H9 (cell line): ENCODE data around the gene LRRC8C. TPM values are rescaled to one million over a fixed set of nuclear protein-coding genes. Genes with fewer than 3 reads are reported as not detected.

Source experiments
- DNase-seq: peaks from one replicate; pipeline ENCODE4 v3.0.0-alpha.2; 2017
- H2AFZ ChIP-seq: one replicate; pipeline ENCODE4 v1.6.1; 2013; ENCODE audit warnings: mild to moderate bottlenecking, low read length, control low read depth, moderate library complexity
- H2AK5ac ChIP-seq: 2 replicates; pipeline ENCODE4 v1.6.1; 2013; ENCODE audit warnings: low read length, control low read depth, mixed read lengths; ENCODE audit not compliant: insufficient read length
- H2BK120ac ChIP-seq: one replicate; pipeline ENCODE4 v1.6.1; 2013; ENCODE audit warnings: low read depth, mild to moderate bottlenecking, low read length, control low read depth, inconsistent platforms; ENCODE audit not compliant: poor library complexity, severe bottlenecking
- H2BK12ac ChIP-seq: 2 replicates; pipeline ENCODE4 v1.6.1; 2013; ENCODE audit warnings: low read length, control low read depth, mixed read lengths, low read depth; ENCODE audit not compliant: insufficient read length
- H2BK15ac ChIP-seq: 2 replicates; pipeline ENCODE4 v1.6.1; 2013; ENCODE audit warnings: low read depth, low read length, control low read depth
- H2BK20ac ChIP-seq: one replicate; pipeline ENCODE4 v1.6.1; 2013; ENCODE audit warnings: low read depth, mild to moderate bottlenecking, low read length, control low read depth, inconsistent platforms; ENCODE audit not compliant: poor library complexity, severe bottlenecking
- H2BK5ac ChIP-seq: 2 replicates; pipeline ENCODE4 v1.6.1; 2013; ENCODE audit warnings: low read length, control low read depth, mixed read lengths; ENCODE audit not compliant: insufficient read length
- H3K14ac ChIP-seq: 2 replicates; pipeline ENCODE4 v1.6.1; 2013; ENCODE audit warnings: low read length, control low read depth; ENCODE audit not compliant: insufficient read depth
- H3K18ac ChIP-seq: 2 replicates; pipeline ENCODE4 v1.6.1; 2013; ENCODE audit warnings: low read depth, mild to moderate bottlenecking, mixed read lengths, low read length, control low read depth; ENCODE audit not compliant: insufficient read length
- H3K23ac ChIP-seq: 2 replicates; pipeline ENCODE4 v1.6.1; 2013; ENCODE audit warnings: low read length, control low read depth, mixed read lengths, low read depth; ENCODE audit not compliant: insufficient read length
- H3K23me2 ChIP-seq: 2 replicates; pipeline ENCODE4 v1.6.1; 2013; ENCODE audit warnings: low read depth, mild to moderate bottlenecking, mixed read lengths, low read length, control low read depth; ENCODE audit not compliant: insufficient read length, poor library complexity, severe bottlenecking
- H3K27ac ChIP-seq: 2 replicates; pipeline ENCODE4 v1.5.1; 2013; ENCODE audit warnings: low read length, control low read depth, mixed read lengths, low read depth; ENCODE audit not compliant: insufficient read length
- H3K27me3 ChIP-seq: 2 replicates; pipeline ENCODE4 v1.6.1; 2013; ENCODE audit warnings: low read length, control low read depth, inconsistent platforms; ENCODE audit not compliant: insufficient read depth
- H3K4ac ChIP-seq: 2 replicates; pipeline ENCODE4 v1.6.1; 2013; ENCODE audit warnings: low read depth, mild to moderate bottlenecking, control low read depth, inconsistent platforms, low read length, moderate library complexity
- H3K4me1 ChIP-seq: 2 replicates; pipeline ENCODE4 v1.6.1; 2013; ENCODE audit warnings: low read length, control low read depth, inconsistent platforms; ENCODE audit not compliant: insufficient read depth
- H3K4me2 ChIP-seq: 2 replicates; pipeline ENCODE4 v1.6.1; 2013; ENCODE audit warnings: low read length, control low read depth, mixed read lengths; ENCODE audit not compliant: insufficient read length, insufficient read depth
- H3K56ac ChIP-seq: 2 replicates; pipeline ENCODE4 v1.6.1; 2013; ENCODE audit warnings: low read depth, mild to moderate bottlenecking, mixed read lengths, low read length, control low read depth; ENCODE audit not compliant: insufficient read length
- H3K79me1 ChIP-seq: 2 replicates; pipeline ENCODE4 v1.6.1; 2013; ENCODE audit warnings: low read depth, mild to moderate bottlenecking, moderate library complexity, low read length, control low read depth, inconsistent platforms; ENCODE audit not compliant: insufficient read depth, poor library complexity, severe bottlenecking
- H3K79me2 ChIP-seq: 2 replicates; pipeline ENCODE4 v1.6.1; 2013; ENCODE audit warnings: low read length, control low read depth, inconsistent platforms; ENCODE audit not compliant: insufficient read depth
- H3K9ac ChIP-seq: 2 replicates; pipeline ENCODE4 v1.6.1; 2013; ENCODE audit warnings: low read length, control low read depth, mixed read lengths; ENCODE audit not compliant: insufficient read length; ENCODE audit errors: extremely low read depth
- H3K9me3 ChIP-seq: one replicate; pipeline ENCODE4 v1.6.1; 2013; ENCODE audit warnings: low read depth, low read length, inconsistent platforms; ENCODE audit not compliant: control insufficient read depth
- H3T11ph ChIP-seq: one replicate; pipeline ENCODE4 v1.6.1; 2013; ENCODE audit warnings: mild to moderate bottlenecking, low read length, control low read depth, inconsistent platforms
- H4K20me1 ChIP-seq: one replicate; pipeline ENCODE4 v1.6.1; 2013; ENCODE audit not compliant: control insufficient read depth, insufficient read length, insufficient read depth
- H4K5ac ChIP-seq: 2 replicates; pipeline ENCODE4 v1.6.1; 2013; ENCODE audit warnings: low read depth, mild to moderate bottlenecking, mixed read lengths, low read length, control low read depth; ENCODE audit not compliant: insufficient read length
- H4K8ac ChIP-seq: replicated peaks from 2 replicates; pipeline ENCODE4 v1.6.1; 2013; ENCODE audit warnings: low read length, control low read depth, mixed read lengths, low read depth; ENCODE audit not compliant: insufficient read length
- H4K91ac ChIP-seq: 2 replicates; pipeline ENCODE4 v1.6.1; 2013; ENCODE audit warnings: low read depth, mild to moderate bottlenecking, moderate library complexity, mixed read lengths, low read length, control low read depth; ENCODE audit not compliant: insufficient read length
- H3K27ac Mint-ChIP-seq, 3 experiments: 2 replicates in 2 of 3; 3 replicates in 1 of 3; pipeline ENCODE4 v1.8.0; 2020 to 2021; ENCODE audit warnings: mixed read lengths in 3 of 3, mild to moderate bottlenecking in 1 of 3, moderate library complexity in 1 of 3
- H3K27me3 Mint-ChIP-seq: 2 replicates; pipeline ENCODE4 v1.8.0; 2021; ENCODE audit warnings: low read depth, mild to moderate bottlenecking, moderate library complexity, mixed read lengths
- H3K36me3 Mint-ChIP-seq, 3 experiments: 2 replicates in 2 of 3; 3 replicates in 1 of 3; pipeline ENCODE4 v1.8.0; 2020 to 2021; ENCODE audit warnings: low read depth in 3 of 3, mixed read lengths in 3 of 3; ENCODE audit not compliant: insufficient read depth in 1 of 3
- H3K4me1 Mint-ChIP-seq, 2 experiments: 2 replicates each; pipeline ENCODE4 v1.8.0; 2020; ENCODE audit warnings: mixed read lengths in 2 of 2
- H3K4me3 Mint-ChIP-seq, 2 experiments: 2 replicates in 1 of 2; 3 replicates in 1 of 2; pipeline ENCODE4 v1.8.0; 2020 to 2021; ENCODE audit warnings: mild to moderate bottlenecking in 2 of 2, mixed read lengths in 2 of 2, moderate library complexity in 1 of 2
- H3K9me3 Mint-ChIP-seq, 2 experiments: 2 replicates in 1 of 2; 3 replicates in 1 of 2; pipeline ENCODE4 v1.8.0; 2020; ENCODE audit warnings: mild to moderate bottlenecking in 2 of 2, mixed read lengths in 2 of 2, moderate library complexity in 1 of 2
- WGBS: extraction: QIAGEN DNeasy Blood & Tissue Kit; methylation state at CpG from one replicate; pipeline ENCODE4 v1.1.7; 2013; ENCODE audit warnings: missing lambda C conversion rate, low lambda C conversion rate, mixed read lengths; ENCODE audit not compliant: insufficient read length; ENCODE audit errors: extremely low coverage; 5-methylcytosine and 5-hydroxymethylcytosine counted together
- total RNA-seq: library from RNA; stranded (reverse); gene quantifications from 2 replicates; pipeline ENCODE4 v1.2.1, GENCODE V29; 2021
- TF ChIP-seq, protein P1 (sequence below): fragments of 200-600 bp; sonication (generic); conservative IDR thresholded peaks from 3 replicates; pipeline ENCODE4 v1.8.0; 2021; ENCODE audit warnings: antibody characterized with exemption, mild to moderate bottlenecking

LRRC8C gene
- total RNA-seq, 1 experiment from 2014 or later = 1.9 TPM

DNA sequence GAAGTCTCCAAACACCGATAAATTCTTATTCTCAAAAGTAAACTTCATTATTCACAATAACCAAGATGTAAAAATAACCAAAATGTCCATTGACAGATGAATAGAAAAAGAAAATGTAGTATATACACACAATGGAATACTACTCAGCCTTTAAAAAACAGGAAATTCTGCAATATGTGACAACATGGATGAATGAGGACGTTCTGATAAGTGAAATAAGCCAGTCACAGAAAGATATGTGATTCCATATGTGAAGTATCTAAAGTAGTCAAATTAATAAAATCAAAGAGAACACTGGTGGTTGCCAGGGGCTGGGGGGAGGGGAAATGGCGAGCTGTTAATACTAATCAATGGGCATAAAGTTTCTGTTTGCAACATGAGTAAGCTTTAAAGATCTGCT lies 36.0 kb downstream of the LRRC8C start:
- Histone ChIP-seq H3T11ph (no peak overlapping the region), H2AK5ac (no peak overlapping the region), H4K5ac (no peak overlapping the region), H2BK15ac (no peak overlapping the region), H3K14ac (no peak overlapping the region), H3K4me2 (no peak overlapping the region), H3K56ac (no peak overlapping the region), H2BK12ac (no peak overlapping the region), H2BK120ac (no peak overlapping the region), H3K23ac (no peak overlapping the region), H3K9ac (no peak overlapping the region), H3K27ac (no peak overlapping the region), H2BK5ac (no peak overlapping the region), H4K20me1 (no peaks in the 10 kb centered on the region), H2AFZ (no peak overlapping the region), H4K8ac (no peak overlapping the region), H3K79me1 (no peaks in the 10 kb centered on the region), H3K9me3 (no peaks in the 10 kb centered on the region), H3K4me1 (no peaks in the 10 kb centered on the region), H3K79me2 (no peaks in the 10 kb centered on the region), H3K27me3 (no peaks in the 10 kb centered on the region), H4K91ac (no peak overlapping the region), H3K23me2 (no peaks in the 10 kb centered on the region), H2BK20ac (no peak overlapping the region), H3K18ac (no peak overlapping the region), H3K4ac (no peak overlapping the region)
- TF ChIP-seq, protein P1, sequence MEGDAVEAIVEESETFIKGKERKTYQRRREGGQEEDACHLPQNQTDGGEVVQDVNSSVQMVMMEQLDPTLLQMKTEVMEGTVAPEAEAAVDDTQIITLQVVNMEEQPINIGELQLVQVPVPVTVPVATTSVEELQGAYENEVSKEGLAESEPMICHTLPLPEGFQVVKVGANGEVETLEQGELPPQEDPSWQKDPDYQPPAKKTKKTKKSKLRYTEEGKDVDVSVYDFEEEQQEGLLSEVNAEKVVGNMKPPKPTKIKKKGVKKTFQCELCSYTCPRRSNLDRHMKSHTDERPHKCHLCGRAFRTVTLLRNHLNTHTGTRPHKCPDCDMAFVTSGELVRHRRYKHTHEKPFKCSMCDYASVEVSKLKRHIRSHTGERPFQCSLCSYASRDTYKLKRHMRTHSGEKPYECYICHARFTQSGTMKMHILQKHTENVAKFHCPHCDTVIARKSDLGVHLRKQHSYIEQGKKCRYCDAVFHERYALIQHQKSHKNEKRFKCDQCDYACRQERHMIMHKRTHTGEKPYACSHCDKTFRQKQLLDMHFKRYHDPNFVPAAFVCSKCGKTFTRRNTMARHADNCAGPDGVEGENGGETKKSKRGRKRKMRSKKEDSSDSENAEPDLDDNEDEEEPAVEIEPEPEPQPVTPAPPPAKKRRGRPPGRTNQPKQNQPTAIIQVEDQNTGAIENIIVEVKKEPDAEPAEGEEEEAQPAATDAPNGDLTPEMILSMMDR = no peak
- H3K27me3 Mint-ChIP-seq = no peaks in the 10 kb centered on the region
- DNase-seq = no peak
- no peaks in the 10 kb centered on the region for H3K4me1 Mint-ChIP-seq
- H3K36me3 Mint-ChIP-seq = peaks cover 0 to 2% (median 0%) of the 10 kb centered on the region in 3 experiments; a peak in 1 of 7 replicates
- no CpG with 5 or more reads among the region's 3 CpGs for WGBS
- H3K4me3 Mint-ChIP-seq = no peak overlapping the region
- H3K27ac Mint-ChIP-seq = no peak overlapping the region
- peaks cover 0 to 6% of the 10 kb centered on the region in 2 experiments; a peak in 2 of 5 replicates for H3K9me3 Mint-ChIP-seq
